Activated CD8-positive, alpha-beta memory T cell treated with anti-CD3 and anti-CD28 coated beads, Interleukin-2, amount 50 U/mL, for 1 hour (primary cell): ENCODE data around the gene PRAMEF6.
"Not testable (repeated sequence)": the region's sequence is repeated elsewhere in the genome, so short reads cannot be mapped to it uniquely, and the experiment has no call there.

ENCODE experiments used
- DNase-seq: peaks from one replicate; pipeline ENCODE4 v3.0.0-alpha.2; 2020; ENCODE audit errors: extremely low read depth

The PRAMEF6 gene

DNA sequence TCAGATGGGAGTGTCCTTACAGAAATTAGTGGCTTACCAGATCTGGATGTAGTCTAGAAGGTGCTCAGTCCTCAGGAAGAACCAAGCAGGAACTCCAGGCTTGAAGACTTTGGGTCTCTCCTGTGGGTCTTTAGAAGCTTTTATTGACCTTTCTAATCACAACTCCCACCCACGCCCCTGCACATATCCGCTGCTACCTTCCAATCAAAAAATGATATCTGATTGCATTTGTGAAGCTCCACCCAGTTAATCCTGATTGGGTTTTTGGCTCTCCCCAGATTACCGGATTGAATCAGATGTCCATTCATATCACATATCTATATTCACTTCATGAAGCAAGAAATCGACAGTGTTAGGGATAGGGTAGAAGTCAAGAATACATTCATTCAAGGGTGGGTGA lies at the start of gene PRAMEF6:
TSS of gene PRAMEF6 (minus strand) at position 101 of the 400 bp plus-strand sequence. CDS start 5,062 bp downstream, outside the sequence.
- not testable (repeated sequence) for DNase-seq

DNA sequence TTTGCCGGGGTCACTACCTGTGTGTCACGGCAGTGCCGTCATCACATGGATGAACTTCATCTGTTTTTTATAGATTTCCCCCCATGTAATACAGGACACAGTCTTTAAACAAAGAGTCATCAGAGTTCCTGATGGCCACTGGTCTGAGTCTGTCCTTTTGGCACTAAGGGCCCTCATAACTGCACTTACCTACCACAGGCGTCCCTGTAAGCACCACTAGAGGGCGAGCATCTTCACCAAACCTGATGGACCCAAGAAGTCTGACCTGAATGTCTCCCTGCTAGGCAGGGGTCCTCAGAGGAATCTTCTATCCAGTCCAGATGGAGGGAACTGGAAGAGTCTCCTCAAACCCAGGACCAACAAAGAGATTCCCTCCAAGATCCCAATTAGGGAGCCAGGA lies 23.0 kb downstream of the PRAMEF6 start:
- not testable (repeated sequence) for DNase-seq

DNA sequence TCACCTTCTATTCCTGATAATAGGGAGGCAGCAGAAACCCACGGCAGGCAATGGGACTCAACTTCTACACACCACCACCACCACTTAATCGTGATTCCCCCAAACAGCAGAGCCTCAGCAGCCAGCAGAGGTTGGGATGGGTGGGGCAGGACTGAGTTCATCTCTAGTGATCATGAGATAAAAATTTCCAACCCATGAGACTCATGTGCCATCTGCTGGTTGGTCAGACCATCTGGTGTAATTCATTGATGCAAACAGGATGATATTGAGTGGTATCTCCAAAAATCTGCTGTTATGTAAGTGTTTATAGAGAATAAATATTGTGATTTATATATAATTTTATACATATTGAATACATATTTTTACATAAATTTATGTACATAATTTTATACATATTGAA lies 25.6 kb downstream of the PRAMEF6 start:
- DNase-seq = not testable (repeated sequence)

- DNase-seq = not testable (repeated sequence)
Measured at GRCh38 chr1:12916310-12916709, 31.1 kb downstream of the PRAMEF6 start, which contains the start of gene PRAMEF7. Gene PRAMEF7 (plus strand): TSS chr1:12916610. CDS start chr1:12917693, 1,083 bp downstream.

GRCh38 chr1:12903793-12904572 lies 43.4 kb downstream of the PRAMEF6 start:
- DNase-seq = not testable (repeated sequence)

- DNase-seq = not testable (repeated sequence)
Measured at GRCh38 chr1:12899186-12899585, 48.2 kb downstream of the PRAMEF6 start.

GRCh38 chr1:12898170-12898569 lies 49.2 kb downstream of the PRAMEF6 start, which contains the start of gene PRAMEF10:
Gene PRAMEF10 (minus strand): TSS chr1:12898270. CDS start chr1:12895847, 2,423 bp downstream.
- DNase-seq = not testable (repeated sequence)
